GM18870 (cell line): ENCODE data around the gene ADAMTS13.

Experiments
- ATAC-seq: cut with Tn5 transposase; IDR thresholded peaks from one replicate; pipeline ENCODE4 v1.9.1; 2021; ENCODE audit warnings: moderate library complexity; ENCODE audit not compliant: unreplicated experiment

The ADAMTS13 gene

DNA sequence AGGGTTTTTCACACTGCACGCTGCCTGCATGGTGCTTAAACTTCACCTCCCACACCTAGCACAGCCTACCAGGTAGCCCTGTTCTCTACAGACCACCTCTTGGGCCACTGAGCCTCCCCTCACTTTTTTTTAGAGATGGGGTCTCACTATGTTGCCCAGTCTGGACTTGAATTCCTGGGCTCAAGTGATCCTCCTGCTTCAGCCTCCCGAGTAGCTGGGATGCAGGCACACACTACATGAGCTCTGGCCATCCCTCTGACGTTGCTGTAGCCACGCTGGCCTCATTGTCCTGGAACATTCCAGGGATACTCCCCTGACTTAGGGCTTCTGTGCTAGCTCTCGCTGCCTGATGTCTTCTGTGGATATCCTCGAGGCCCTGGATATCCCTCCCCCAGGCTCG, 30.4 kb downstream of the ADAMTS13 start:
- no peak for ATAC-seq

GRCh38 chr9:133453651-133454050, 31.5 kb downstream of the ADAMTS13 start:
- ATAC-seq, result no peak

DNA sequence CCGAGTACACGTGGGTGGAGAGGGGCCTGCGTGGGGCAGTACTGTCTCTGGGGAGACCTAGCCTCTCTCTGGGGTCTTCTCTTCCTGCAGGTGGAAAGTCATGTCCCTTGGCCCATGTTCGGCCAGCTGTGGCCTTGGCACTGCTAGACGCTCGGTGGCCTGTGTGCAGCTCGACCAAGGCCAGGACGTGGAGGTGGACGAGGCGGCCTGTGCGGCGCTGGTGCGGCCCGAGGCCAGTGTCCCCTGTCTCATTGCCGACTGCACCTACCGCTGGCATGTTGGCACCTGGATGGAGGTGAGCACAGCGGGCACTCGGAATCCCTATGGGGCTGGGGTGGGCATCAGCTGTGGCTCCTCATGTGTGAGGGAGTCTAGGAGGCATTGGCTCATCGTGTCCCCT, 32.2 kb downstream of the ADAMTS13 start:
- ATAC-seq, result no peak

- ATAC-seq, result no peak
Observed at GRCh38 chr9:133454943-133455673, 32.9 kb downstream of the ADAMTS13 start.

DNA sequence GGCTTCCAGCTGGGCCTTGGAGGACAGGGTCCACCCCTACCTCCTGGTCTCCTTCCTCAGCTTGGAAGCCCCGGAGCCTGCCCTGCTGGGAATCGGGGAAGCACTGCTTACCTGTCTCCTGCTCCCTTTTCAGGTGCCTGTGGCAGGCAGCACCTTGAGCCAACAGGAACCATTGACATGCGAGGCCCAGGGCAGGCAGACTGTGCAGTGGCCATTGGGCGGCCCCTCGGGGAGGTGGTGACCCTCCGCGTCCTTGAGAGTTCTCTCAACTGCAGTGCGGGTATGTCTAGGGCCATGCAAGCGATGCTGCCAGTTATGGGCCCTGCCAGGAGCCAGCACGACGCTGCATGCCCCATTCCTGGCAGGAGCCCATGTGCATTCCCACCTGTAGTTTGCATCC, 33.8 kb downstream of the ADAMTS13 start:
- no peak for ATAC-seq

DNA sequence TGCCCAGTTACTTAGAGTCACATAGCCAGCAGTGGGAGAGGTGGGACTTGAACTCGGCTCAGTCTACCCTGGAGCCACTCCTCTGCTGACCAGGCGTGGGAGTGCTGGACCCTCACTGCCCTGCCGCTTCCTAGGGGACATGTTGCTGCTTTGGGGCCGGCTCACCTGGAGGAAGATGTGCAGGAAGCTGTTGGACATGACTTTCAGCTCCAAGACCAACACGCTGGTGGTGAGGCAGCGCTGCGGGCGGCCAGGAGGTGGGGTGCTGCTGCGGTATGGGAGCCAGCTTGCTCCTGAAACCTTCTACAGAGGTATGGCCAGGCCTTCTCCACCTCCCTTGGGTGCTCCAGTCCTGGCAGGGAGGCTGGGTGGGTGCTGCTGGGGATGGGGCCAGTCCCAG, 34.2 kb downstream of the ADAMTS13 start:
- ATAC-seq, result no peak

DNA sequence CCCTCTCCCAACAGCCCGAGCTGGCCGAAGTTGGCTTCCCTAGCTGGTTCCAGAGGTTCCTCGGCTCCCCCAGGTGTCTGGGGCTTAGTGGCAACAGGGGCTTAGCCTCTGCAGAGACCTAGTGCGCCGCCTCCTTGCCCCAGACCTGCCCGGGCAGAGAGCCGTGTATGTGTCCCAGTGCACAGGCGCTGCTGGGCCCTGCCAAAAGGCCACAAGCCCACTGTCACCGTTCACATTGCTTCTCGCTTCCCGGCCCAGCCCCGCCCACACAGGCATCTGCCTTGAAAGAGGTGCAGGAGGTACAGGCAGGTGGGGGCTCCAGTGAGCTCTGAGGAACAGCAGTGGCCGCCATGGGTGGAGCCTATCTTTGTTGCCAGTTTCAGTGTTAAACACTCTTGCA, 35.1 kb downstream of the ADAMTS13 start:
- no peak for ATAC-seq

DNA sequence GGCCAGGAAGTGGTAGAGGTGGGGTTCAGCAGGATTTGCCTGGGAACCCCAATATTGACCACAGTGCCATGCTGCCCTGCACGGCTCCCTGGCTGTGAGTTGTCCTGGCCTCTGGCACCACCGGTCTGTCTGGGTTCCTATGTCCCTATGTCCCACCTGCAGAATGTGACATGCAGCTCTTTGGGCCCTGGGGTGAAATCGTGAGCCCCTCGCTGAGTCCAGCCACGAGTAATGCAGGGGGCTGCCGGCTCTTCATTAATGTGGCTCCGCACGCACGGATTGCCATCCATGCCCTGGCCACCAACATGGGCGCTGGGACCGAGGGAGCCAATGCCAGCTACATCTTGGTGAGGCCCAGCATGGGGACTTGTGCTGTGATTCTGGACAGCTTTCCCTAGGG, 35.6 kb downstream of the ADAMTS13 start:
- ATAC-seq, result no peak

- ATAC-seq, result no peak
Observed at GRCh38 chr9:133458643-133459312, 36.6 kb downstream of the ADAMTS13 start.

- no peak for ATAC-seq
Observed at GRCh38 chr9:133459476-133460404, 37.6 kb downstream of the ADAMTS13 start, which contains the start of gene CACFD1. Gene CACFD1, plus strand, starts transcription at chr9:133459978. Its CDS starts 89 bp downstream, at chr9:133460067.

GRCh38 chr9:133460405-133461175, 38.4 kb downstream of the ADAMTS13 start:
- no peak for ATAC-seq

- ATAC-seq, result no peak
Observed at GRCh38 chr9:133461975-133462374, 39.8 kb downstream of the ADAMTS13 start.

GRCh38 chr9:133463234-133463863, 41.2 kb downstream of the ADAMTS13 start:
- no peak for ATAC-seq

GRCh38 chr9:133463864-133464615, 41.9 kb downstream of the ADAMTS13 start:
- ATAC-seq, result no peak

GRCh38 chr9:133464638-133465037, 42.5 kb downstream of the ADAMTS13 start:
- ATAC-seq, result no peak

GRCh38 chr9:133465984-133466383, 43.8 kb downstream of the ADAMTS13 start:
- ATAC-seq, result no peak

DNA sequence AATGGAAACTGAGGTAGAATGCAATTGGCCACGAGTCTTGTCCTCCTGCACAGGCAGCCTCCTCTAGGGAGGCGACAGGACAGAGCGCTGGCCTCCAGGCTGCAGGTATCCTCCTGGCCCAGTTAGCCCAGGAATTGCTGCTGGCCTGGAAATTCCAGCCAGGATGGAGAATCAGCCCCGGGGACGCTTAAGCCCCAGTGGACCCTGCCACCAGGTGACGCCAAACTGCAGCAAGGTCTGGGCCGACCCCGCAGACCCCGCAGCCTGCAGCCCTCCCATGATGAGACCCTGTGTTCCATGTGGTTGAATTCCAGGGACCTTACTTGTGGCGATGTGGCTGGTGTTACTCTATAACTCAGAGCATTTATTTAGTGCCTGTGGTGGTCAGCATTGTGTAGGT, 44.9 kb downstream of the ADAMTS13 start:
- ATAC-seq, result no peak

- no peak for ATAC-seq
Observed at GRCh38 chr9:133468374-133468773, 46.2 kb downstream of the ADAMTS13 start.

GRCh38 chr9:133468777-133469421, 46.7 kb downstream of the ADAMTS13 start:
- ATAC-seq, result no peak
